GM23248 (cell line): Measurements from ENCODE around the gene RENBP.

Experiments
- EZH2 ChIP-seq: fragments of 200-600 bp; sonication (generic); IDR thresholded peaks from 2 replicates; pipeline ENCODE4 v1.6.1; 2018; ENCODE audit warnings: antibody characterized with exemption, mild to moderate bottlenecking; ENCODE audit not compliant: insufficient read depth, poor library complexity, severe bottlenecking
- EZH2phosphoT487 ChIP-seq: fragments of 200-600 bp; sonication (generic); IDR thresholded peaks from 2 replicates; pipeline ENCODE4 v1.6.1; 2018; ENCODE audit warnings: antibody characterized with exemption, moderate library complexity, mild to moderate bottlenecking, low read depth; ENCODE audit not compliant: insufficient read depth

DNA sequence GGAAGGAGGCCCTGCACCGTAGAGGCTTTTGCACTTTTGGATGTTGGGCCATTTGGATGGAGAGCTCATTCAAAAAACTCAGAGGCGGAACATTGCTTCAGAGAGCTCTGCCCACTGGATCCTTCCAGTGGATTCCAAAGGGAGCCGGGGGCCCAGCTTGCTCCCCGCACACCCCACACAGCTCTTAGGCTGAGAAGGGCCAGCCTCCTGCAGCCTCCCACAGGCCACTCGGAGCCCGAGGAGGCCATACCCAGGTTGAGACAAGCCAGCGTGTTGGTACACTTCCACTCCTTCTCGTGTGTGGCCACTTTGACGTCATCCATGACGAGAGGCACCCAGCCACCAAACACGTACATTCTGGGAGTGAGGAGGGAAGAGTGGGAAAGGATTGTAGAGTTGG, 16.8 kb upstream of the RENBP start:
- no peak for TF ChIP-seq EZH2phosphoT487
- no peak for TF ChIP-seq EZH2
